ENCODE data around the gene TMEM178B. TPM values are rescaled to one million over a fixed set of nuclear protein-coding genes. Genes with fewer than 3 reads are reported as not detected.

The TMEM178B gene
- polyA plus RNA-seq, 1 of the 3 experiments (the other 2 are of a cell fraction): 0.20 TPM

GRCh38 chr7:141208539-141208938 lies 134.7 kb downstream of the TMEM178B start (continued):
- TF ChIP-seq, protein P1, sequence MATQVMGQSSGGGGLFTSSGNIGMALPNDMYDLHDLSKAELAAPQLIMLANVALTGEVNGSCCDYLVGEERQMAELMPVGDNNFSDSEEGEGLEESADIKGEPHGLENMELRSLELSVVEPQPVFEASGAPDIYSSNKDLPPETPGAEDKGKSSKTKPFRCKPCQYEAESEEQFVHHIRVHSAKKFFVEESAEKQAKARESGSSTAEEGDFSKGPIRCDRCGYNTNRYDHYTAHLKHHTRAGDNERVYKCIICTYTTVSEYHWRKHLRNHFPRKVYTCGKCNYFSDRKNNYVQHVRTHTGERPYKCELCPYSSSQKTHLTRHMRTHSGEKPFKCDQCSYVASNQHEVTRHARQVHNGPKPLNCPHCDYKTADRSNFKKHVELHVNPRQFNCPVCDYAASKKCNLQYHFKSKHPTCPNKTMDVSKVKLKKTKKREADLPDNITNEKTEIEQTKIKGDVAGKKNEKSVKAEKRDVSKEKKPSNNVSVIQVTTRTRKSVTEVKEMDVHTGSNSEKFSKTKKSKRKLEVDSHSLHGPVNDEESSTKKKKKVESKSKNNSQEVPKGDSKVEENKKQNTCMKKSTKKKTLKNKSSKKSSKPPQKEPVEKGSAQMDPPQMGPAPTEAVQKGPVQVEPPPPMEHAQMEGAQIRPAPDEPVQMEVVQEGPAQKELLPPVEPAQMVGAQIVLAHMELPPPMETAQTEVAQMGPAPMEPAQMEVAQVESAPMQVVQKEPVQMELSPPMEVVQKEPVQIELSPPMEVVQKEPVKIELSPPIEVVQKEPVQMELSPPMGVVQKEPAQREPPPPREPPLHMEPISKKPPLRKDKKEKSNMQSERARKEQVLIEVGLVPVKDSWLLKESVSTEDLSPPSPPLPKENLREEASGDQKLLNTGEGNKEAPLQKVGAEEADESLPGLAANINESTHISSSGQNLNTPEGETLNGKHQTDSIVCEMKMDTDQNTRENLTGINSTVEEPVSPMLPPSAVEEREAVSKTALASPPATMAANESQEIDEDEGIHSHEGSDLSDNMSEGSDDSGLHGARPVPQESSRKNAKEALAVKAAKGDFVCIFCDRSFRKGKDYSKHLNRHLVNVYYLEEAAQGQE (IDR thresholded peaks at IDR 0.05; ENCODE audit: low read depth, low read length): no peak
- TF ChIP-seq NRF1 (IDR thresholded peaks at IDR 0.05; ENCODE audit: low read depth, low read length): no peak

GRCh38 chr7:141209454-141209853 lies 135.6 kb downstream of the TMEM178B start:
- no peaks in the 10 kb centered on the region for H3K9me3 ChIP-seq
- H3F3A ChIP-seq (replicated peaks; ENCODE audit: insufficient read depth): no peaks in the 10 kb centered on the region
- H3K27ac ChIP-seq (ENCODE audit: low read depth in 2 of 2, low read length in 1 of 2): no peak overlapping the region
- no peaks in the 10 kb centered on the region for H3K36me3 ChIP-seq (replicated peaks in 1 of 2; ENCODE audit: control insufficient read depth in 1 of 2, insufficient read depth in 2 of 2, low read length in 1 of 2)
- DNase-seq: no peak
- no peaks in the 10 kb centered on the region for H3K27me3 ChIP-seq (ENCODE audit: insufficient read depth)
- TF ChIP-seq IRF3 (IDR thresholded peaks at IDR 0.05; ENCODE audit: low read depth, low read length) (no peak), USF1 (IDR thresholded peaks at IDR 0.05; ENCODE audit: borderline replicate concordance, low read depth) (no peak), JUND (IDR thresholded peaks at IDR 0.05) (no peak), FOXJ3 (CRISPR knock-in tag; IDR thresholded peaks at IDR 0.05) (no peak), FOSL2 (IDR thresholded peaks at IDR 0.05; ENCODE audit: borderline replicate concordance, low read depth) (no peak), SMC3 (IDR thresholded peaks at IDR 0.05; ENCODE audit: low read depth, low read length) (no peak), MAX (IDR thresholded peaks at IDR 0.05; ENCODE audit: low read depth) (no peak)
- TF ChIP-seq, protein P1 (IDR thresholded peaks at IDR 0.05; ENCODE audit: low read depth, low read length): no peak
- peaks cover 0 to 11% of the 10 kb centered on the region in 2 experiments; a peak in 1 of 4 replicates for H3K4me1 ChIP-seq (ENCODE audit: control insufficient read depth in 1 of 2, insufficient read depth in 2 of 2, low read depth in 1 of 2, low read length in 1 of 2)
- H3K4me2 ChIP-seq: no peak overlapping the region
- ChIA-PET POLR2A (no interaction called here), CTCF (interaction anchor here (0.5 to 2.2 kb wide), 3 partner anchors 11 to 137 kb away, joined by 3 to 10 read pairs (median 3); no protein-coding TSS in a partner anchor)
- no peak overlapping the region for H3K9ac ChIP-seq
- WGBS (ENCODE audit: low lambda C conversion rate): 26% methylated on average over 3 of the region's 3 CpGs
- no peak overlapping the region for H2AFZ ChIP-seq (ENCODE audit: low read depth)
- H4K20me1 ChIP-seq (ENCODE audit: insufficient read depth): no peaks in the 10 kb centered on the region
- H3K9me2 ChIP-seq: no peaks in the 10 kb centered on the region
- no peaks in the 10 kb centered on the region for H3K79me2 ChIP-seq (ENCODE audit: insufficient read depth)
- no peak overlapping the region for H3K4me3 ChIP-seq (ENCODE audit: low read depth in 2 of 2, low read length in 1 of 2)

All from SK-N-SH (cell line).